ENCODE results near the gene PRKAA1.
"Not testable (repeated sequence)": the region's sequence is repeated elsewhere in the genome, so short reads cannot be mapped to it uniquely, and the experiment has no call there.

Gene PRKAA1

GRCh38 chr5:40831346-40832210, 33.4 kb upstream of the PRKAA1 start:
- peaks cover 36% of the 10 kb centered on the region for H3K36me3 ChIP-seq (ENCODE audit: control insufficient read depth, insufficient read depth, low read length)
- H3K9ac ChIP-seq (ENCODE audit: low read length) = no peak overlapping the region

GRCh38 chr5:40829748-40830533, 31.8 kb upstream of the PRKAA1 start:
- no peak overlapping the region for H3K9ac ChIP-seq (ENCODE audit: low read length)
- peaks cover 3% of the 10 kb centered on the region for H3K4me1 ChIP-seq (ENCODE audit: control insufficient read depth, insufficient read depth, low read length)
- H3K4me3 ChIP-seq (ENCODE audit: low read length) = no peak overlapping the region
- no peak overlapping the region for H3K27ac ChIP-seq (ENCODE audit: low read depth, low read length)
- peaks cover 38% of the 10 kb centered on the region for H3K36me3 ChIP-seq (ENCODE audit: control insufficient read depth, insufficient read depth, low read length)
- no peaks in the 10 kb centered on the region for H3K27me3 ChIP-seq (ENCODE audit: control insufficient read depth, insufficient read depth, low read length)

More at GRCh38 chr5:40831346-40832210, 33.4 kb upstream of the PRKAA1 start:
- Histone ChIP-seq H3K4me3 (ENCODE audit: low read length) (no peak overlapping the region), H3K27me3 (ENCODE audit: control insufficient read depth, insufficient read depth, low read length) (no peaks in the 10 kb centered on the region), H3K27ac (ENCODE audit: low read depth, low read length) (no peak overlapping the region), H3K4me1 (ENCODE audit: control insufficient read depth, insufficient read depth, low read length) (peaks cover 6% of the 10 kb centered on the region)

GRCh38 chr5:40828690-40829661, 30.8 kb upstream of the PRKAA1 start:
- H3K27ac ChIP-seq (ENCODE audit: low read depth, low read length) = no peak overlapping the region
- no peaks in the 10 kb centered on the region for H3K27me3 ChIP-seq (ENCODE audit: control insufficient read depth, insufficient read depth, low read length)
- H3K4me3 ChIP-seq (ENCODE audit: low read length) = no peak overlapping the region
- no peak overlapping the region for H3K9ac ChIP-seq (ENCODE audit: low read length)
- H3K4me1 ChIP-seq (ENCODE audit: control insufficient read depth, insufficient read depth, low read length) = peaks cover under 1% of the 10 kb centered on the region
- peaks cover 38% of the 10 kb centered on the region for H3K36me3 ChIP-seq (ENCODE audit: control insufficient read depth, insufficient read depth, low read length)

GRCh38 chr5:40828021-40828631, 30.0 kb upstream of the PRKAA1 start:
- Histone ChIP-seq H3K4me3 (ENCODE audit: low read length) (no peak overlapping the region), H3K27ac (ENCODE audit: low read depth, low read length) (no peak overlapping the region), H3K4me1 (ENCODE audit: control insufficient read depth, insufficient read depth, low read length) (no peaks in the 10 kb centered on the region), H3K9ac (ENCODE audit: low read length) (no peak overlapping the region), H3K27me3 (ENCODE audit: control insufficient read depth, insufficient read depth, low read length) (no peaks in the 10 kb centered on the region), H3K36me3 (ENCODE audit: control insufficient read depth, insufficient read depth, low read length) (peaks cover 38% of the 10 kb centered on the region)

- Histone ChIP-seq H3K36me3 (ENCODE audit: control insufficient read depth, insufficient read depth, low read length) (peaks cover 38% of the 10 kb centered on the region), H3K27ac (ENCODE audit: low read depth, low read length) (no peak overlapping the region), H3K4me3 (ENCODE audit: low read length) (no peak overlapping the region), H3K4me1 (ENCODE audit: control insufficient read depth, insufficient read depth, low read length) (no peaks in the 10 kb centered on the region), H3K27me3 (ENCODE audit: control insufficient read depth, insufficient read depth, low read length) (no peaks in the 10 kb centered on the region), H3K9ac (ENCODE audit: low read length) (no peak overlapping the region)
Observed at GRCh38 chr5:40827188-40827977, 29.2 kb upstream of the PRKAA1 start.

GRCh38 chr5:40826489-40827187, 28.5 kb upstream of the PRKAA1 start:
- Histone ChIP-seq H3K36me3 (ENCODE audit: control insufficient read depth, insufficient read depth, low read length) (peaks cover 31% of the 10 kb centered on the region), H3K27me3 (ENCODE audit: control insufficient read depth, insufficient read depth, low read length) (no peaks in the 10 kb centered on the region), H3K4me1 (ENCODE audit: control insufficient read depth, insufficient read depth, low read length) (no peaks in the 10 kb centered on the region), H3K27ac (ENCODE audit: low read depth, low read length) (no peak overlapping the region), H3K4me3 (ENCODE audit: low read length) (no peak overlapping the region), H3K9ac (ENCODE audit: low read length) (no peak overlapping the region)

GRCh38 chr5:40825461-40826043, 27.4 kb upstream of the PRKAA1 start:
- H3K4me3 ChIP-seq (ENCODE audit: low read length); H3K4me1 ChIP-seq (ENCODE audit: control insufficient read depth, insufficient read depth, low read length); H3K27ac ChIP-seq (ENCODE audit: low read depth, low read length); H3K9ac ChIP-seq (ENCODE audit: low read length); H3K27me3 ChIP-seq (ENCODE audit: control insufficient read depth, insufficient read depth, low read length): not testable (repeated sequence)
- peaks cover 25% of the 10 kb centered on the region for H3K36me3 ChIP-seq (ENCODE audit: control insufficient read depth, insufficient read depth, low read length)

- H3K4me3 ChIP-seq (ENCODE audit: low read length) = no peak overlapping the region
- H3K27ac ChIP-seq (ENCODE audit: low read depth, low read length) = no peak overlapping the region
- H3K36me3 ChIP-seq (ENCODE audit: control insufficient read depth, insufficient read depth, low read length) = peaks cover 11% of the 10 kb centered on the region
- H3K27me3 ChIP-seq (ENCODE audit: control insufficient read depth, insufficient read depth, low read length) = no peaks in the 10 kb centered on the region
- H3K4me1 ChIP-seq (ENCODE audit: control insufficient read depth, insufficient read depth, low read length) = no peaks in the 10 kb centered on the region
- H3K9ac ChIP-seq (ENCODE audit: low read length) = no peak overlapping the region
Observed at GRCh38 chr5:40823459-40823858, 25.3 kb upstream of the PRKAA1 start.

- Histone ChIP-seq H3K27me3 (ENCODE audit: control insufficient read depth, insufficient read depth, low read length) (no peaks in the 10 kb centered on the region), H3K4me3 (ENCODE audit: low read length) (no peak overlapping the region), H3K27ac (ENCODE audit: low read depth, low read length) (no peak overlapping the region), H3K9ac (ENCODE audit: low read length) (no peak overlapping the region), H3K36me3 (ENCODE audit: control insufficient read depth, insufficient read depth, low read length) (no peaks in the 10 kb centered on the region), H3K4me1 (ENCODE audit: control insufficient read depth, insufficient read depth, low read length) (no peaks in the 10 kb centered on the region)
Observed at GRCh38 chr5:40813698-40814281, 15.6 kb upstream of the PRKAA1 start.

- Histone ChIP-seq H3K27ac (ENCODE audit: low read depth, low read length) (no peak overlapping the region), H3K9ac (ENCODE audit: low read length) (no peak overlapping the region), H3K4me3 (ENCODE audit: low read length) (no peak overlapping the region), H3K36me3 (ENCODE audit: control insufficient read depth, insufficient read depth, low read length) (no peaks in the 10 kb centered on the region), H3K27me3 (ENCODE audit: control insufficient read depth, insufficient read depth, low read length) (no peaks in the 10 kb centered on the region), H3K4me1 (ENCODE audit: control insufficient read depth, insufficient read depth, low read length) (no peaks in the 10 kb centered on the region)
Observed at GRCh38 chr5:40812125-40812524, 14.0 kb upstream of the PRKAA1 start.

Data from rectal smooth muscle tissue (tissue), 1 donor.